Stimulated activated naive B cell treated with anti-CD40 and anti-IgM and Interleukin-4, amounts not matched to agents 10 μg/mL and 1 μg/mL and 100 μg/mL, for 72 hours (primary cell): Measurements from ENCODE around the gene DPP10.

Source experiments
- ATAC-seq, 2 donors: fragments of 150-1000 bp; cut with Tn5 transposase; replicated peaks; 2 replicates each; pipeline ENCODE4 v1.10.0; 2021; ENCODE audit warnings: moderate library complexity in 1 of 2
- DNase-seq: peaks from one replicate; pipeline ENCODE4 v3.0.0; 2021
- H3K27ac Mint-ChIP-seq: one replicate; pipeline ENCODE4 v1.8.0; 2022; ENCODE audit warnings: mild to moderate bottlenecking, mixed read lengths
- H3K27me3 Mint-ChIP-seq, 2 donors: one replicate each; pipeline ENCODE4 v1.8.0; 2022; ENCODE audit warnings: mixed read lengths in 2 of 2
- H3K36me3 Mint-ChIP-seq, 2 donors: one replicate each; pipeline ENCODE4 v1.8.0; 2022; ENCODE audit warnings: mixed read lengths in 2 of 2, mild to moderate bottlenecking in 1 of 2
- H3K4me1 Mint-ChIP-seq, 2 donors: one replicate each; pipeline ENCODE4 v1.8.0; 2022; ENCODE audit warnings: mixed read lengths in 2 of 2, mild to moderate bottlenecking in 1 of 2
- H3K4me3 Mint-ChIP-seq, 2 donors: one replicate each; pipeline ENCODE4 v1.8.0; 2022; ENCODE audit warnings: mild to moderate bottlenecking in 2 of 2, mixed read lengths in 2 of 2, moderate library complexity in 1 of 2
- H3K9me3 Mint-ChIP-seq, 2 donors: one replicate each; pipeline ENCODE4 v1.8.0; 2022; ENCODE audit warnings: mixed read lengths in 2 of 2, mild to moderate bottlenecking in 1 of 2

Gene DPP10

GRCh38 chr2:115520727-115521126 lies 1078.3 kb downstream of the DPP10 start:
- H3K36me3 Mint-ChIP-seq, result no peaks in the 10 kb centered on the region
- DNase-seq (no peak), ATAC-seq (no peak)
- H3K27me3 Mint-ChIP-seq, result no peaks in the 10 kb centered on the region
- H3K4me1 Mint-ChIP-seq, result no peaks in the 10 kb centered on the region
- peaks cover 0 to 4% of the 10 kb centered on the region in 2 donors for H3K9me3 Mint-ChIP-seq
- H3K4me3 Mint-ChIP-seq, result no peak overlapping the region
- H3K27ac Mint-ChIP-seq, result no peak overlapping the region

- DNase-seq (no peak), ATAC-seq (no peak)
- no peaks in the 10 kb centered on the region for H3K36me3 Mint-ChIP-seq
- H3K4me1 Mint-ChIP-seq, result no peaks in the 10 kb centered on the region
- H3K4me3 Mint-ChIP-seq, result no peak overlapping the region
- H3K9me3 Mint-ChIP-seq, result peaks cover 0 to 4% of the 10 kb centered on the region in 2 donors
- H3K27ac Mint-ChIP-seq, result no peak overlapping the region
- no peaks in the 10 kb centered on the region for H3K27me3 Mint-ChIP-seq
Measured at GRCh38 chr2:115524452-115524851, 1082.0 kb downstream of the DPP10 start.

GRCh38 chr2:115529627-115530026 lies 1087.2 kb downstream of the DPP10 start:
- Mint-ChIP-seq H3K4me1 (no peaks in the 10 kb centered on the region), H3K27ac (no peak overlapping the region), H3K9me3 (no peaks in the 10 kb centered on the region), H3K4me3 (no peak overlapping the region), H3K27me3 (no peaks in the 10 kb centered on the region), H3K36me3 (no peaks in the 10 kb centered on the region)
- DNase-seq (no peak), ATAC-seq (no peak)

GRCh38 chr2:115533081-115533480 lies 1090.6 kb downstream of the DPP10 start:
- no peak overlapping the region for H3K27ac Mint-ChIP-seq
- H3K27me3 Mint-ChIP-seq, result no peaks in the 10 kb centered on the region
- no peaks in the 10 kb centered on the region for H3K9me3 Mint-ChIP-seq
- H3K36me3 Mint-ChIP-seq, result no peaks in the 10 kb centered on the region
- no peaks in the 10 kb centered on the region for H3K4me1 Mint-ChIP-seq
- ATAC-seq (no peak), DNase-seq (no peak)
- no peak overlapping the region for H3K4me3 Mint-ChIP-seq

GRCh38 chr2:115541814-115542213 lies 1099.4 kb downstream of the DPP10 start:
- Mint-ChIP-seq H3K4me3 (no peak overlapping the region), H3K4me1 (no peaks in the 10 kb centered on the region), H3K27me3 (no peaks in the 10 kb centered on the region), H3K9me3 (peaks cover 5% of the 10 kb centered on the region in 2 donors), H3K36me3 (no peaks in the 10 kb centered on the region), H3K27ac (no peak overlapping the region)
- no peak for ATAC-seq
- DNase-seq, result no peak

GRCh38 chr2:115542331-115542730 lies 1099.9 kb downstream of the DPP10 start:
- no peak for ATAC-seq
- H3K4me1 Mint-ChIP-seq, result no peaks in the 10 kb centered on the region
- no peak for DNase-seq
- no peak overlapping the region for H3K27ac Mint-ChIP-seq
- H3K4me3 Mint-ChIP-seq, result no peak overlapping the region
- peaks cover 5 to 6% of the 10 kb centered on the region in 2 donors for H3K9me3 Mint-ChIP-seq
- H3K27me3 Mint-ChIP-seq, result no peaks in the 10 kb centered on the region
- H3K36me3 Mint-ChIP-seq, result no peaks in the 10 kb centered on the region

GRCh38 chr2:115543024-115543423 lies 1100.6 kb downstream of the DPP10 start:
- no peak overlapping the region for H3K27ac Mint-ChIP-seq
- no peaks in the 10 kb centered on the region for H3K27me3 Mint-ChIP-seq
- peaks cover 5 to 6% of the 10 kb centered on the region in 2 donors for H3K9me3 Mint-ChIP-seq
- no peak for ATAC-seq
- H3K36me3 Mint-ChIP-seq, result no peaks in the 10 kb centered on the region
- H3K4me1 Mint-ChIP-seq, result no peaks in the 10 kb centered on the region
- DNase-seq, result no peak
- no peak overlapping the region for H3K4me3 Mint-ChIP-seq

GRCh38 chr2:115543461-115543860 lies 1101.0 kb downstream of the DPP10 start:
- DNase-seq (no peak), ATAC-seq (no peak)
- H3K36me3 Mint-ChIP-seq, result no peaks in the 10 kb centered on the region
- no peak overlapping the region for H3K4me3 Mint-ChIP-seq
- H3K4me1 Mint-ChIP-seq, result no peaks in the 10 kb centered on the region
- H3K27me3 Mint-ChIP-seq, result no peaks in the 10 kb centered on the region
- H3K9me3 Mint-ChIP-seq, result peaks cover 5 to 6% of the 10 kb centered on the region in 2 donors
- no peak overlapping the region for H3K27ac Mint-ChIP-seq

- H3K27me3 Mint-ChIP-seq, result no peaks in the 10 kb centered on the region
- no peaks in the 10 kb centered on the region for H3K4me1 Mint-ChIP-seq
- H3K9me3 Mint-ChIP-seq, result peaks cover 6 to 8% of the 10 kb centered on the region in 2 donors
- ATAC-seq, result no peak
- no peaks in the 10 kb centered on the region for H3K36me3 Mint-ChIP-seq
- no peak overlapping the region for H3K4me3 Mint-ChIP-seq
- H3K27ac Mint-ChIP-seq, result no peak overlapping the region
- DNase-seq, result no peak
Measured at GRCh38 chr2:115549611-115550130, 1107.2 kb downstream of the DPP10 start.

GRCh38 chr2:115552726-115553125 lies 1110.3 kb downstream of the DPP10 start:
- H3K9me3 Mint-ChIP-seq, result peaks cover 6 to 9% of the 10 kb centered on the region in 2 donors
- ATAC-seq (no peak), DNase-seq (no peak)
- H3K4me1 Mint-ChIP-seq, result no peaks in the 10 kb centered on the region
- H3K4me3 Mint-ChIP-seq, result no peak overlapping the region
- H3K27me3 Mint-ChIP-seq, result no peaks in the 10 kb centered on the region
- H3K36me3 Mint-ChIP-seq, result no peaks in the 10 kb centered on the region
- H3K27ac Mint-ChIP-seq, result no peak overlapping the region

- H3K4me1 Mint-ChIP-seq, result no peaks in the 10 kb centered on the region
- DNase-seq, result no peak
- H3K4me3 Mint-ChIP-seq, result no peak overlapping the region
- ATAC-seq, result no peak
- no peak overlapping the region for H3K27ac Mint-ChIP-seq
- H3K27me3 Mint-ChIP-seq, result no peaks in the 10 kb centered on the region
- H3K36me3 Mint-ChIP-seq, result no peaks in the 10 kb centered on the region
- H3K9me3 Mint-ChIP-seq, result peaks cover 6 to 9% of the 10 kb centered on the region in 2 donors
Measured at GRCh38 chr2:115554153-115554552, 1111.7 kb downstream of the DPP10 start.

GRCh38 chr2:115558725-115559124 lies 1116.3 kb downstream of the DPP10 start:
- DNase-seq (no peak), ATAC-seq (no peak)
- peaks cover 5 to 12% of the 10 kb centered on the region in 2 donors for H3K9me3 Mint-ChIP-seq
- no peak overlapping the region for H3K27ac Mint-ChIP-seq
- H3K4me1 Mint-ChIP-seq, result no peaks in the 10 kb centered on the region
- no peaks in the 10 kb centered on the region for H3K27me3 Mint-ChIP-seq
- H3K4me3 Mint-ChIP-seq, result no peak overlapping the region
- H3K36me3 Mint-ChIP-seq, result no peaks in the 10 kb centered on the region

GRCh38 chr2:115560666-115561065 lies 1118.2 kb downstream of the DPP10 start:
- Mint-ChIP-seq H3K4me3 (no peak overlapping the region), H3K27ac (no peak overlapping the region), H3K36me3 (peaks cover 0 to 1% of the 10 kb centered on the region in 2 donors), H3K27me3 (no peaks in the 10 kb centered on the region), H3K9me3 (peaks cover 4 to 12% of the 10 kb centered on the region in 2 donors), H3K4me1 (no peaks in the 10 kb centered on the region)
- DNase-seq (no peak), ATAC-seq (no peak)

GRCh38 chr2:115568643-115569042 lies 1126.2 kb downstream of the DPP10 start:
- no peak overlapping the region for H3K4me3 Mint-ChIP-seq
- no peak for DNase-seq
- no peak overlapping the region for H3K27ac Mint-ChIP-seq
- H3K9me3 Mint-ChIP-seq, result peaks cover under 1 to 6% of the 10 kb centered on the region in 2 donors
- H3K4me1 Mint-ChIP-seq, result no peaks in the 10 kb centered on the region
- no peaks in the 10 kb centered on the region for H3K27me3 Mint-ChIP-seq
- ATAC-seq, result no peak
- H3K36me3 Mint-ChIP-seq, result peaks cover 0 to 1% of the 10 kb centered on the region in 2 donors

GRCh38 chr2:115569547-115569946 lies 1127.1 kb downstream of the DPP10 start:
- Mint-ChIP-seq H3K4me3 (no peak overlapping the region), H3K9me3 (peaks cover 9% of the 10 kb centered on the region in 2 donors), H3K27me3 (no peaks in the 10 kb centered on the region), H3K4me1 (no peaks in the 10 kb centered on the region), H3K27ac (no peak overlapping the region), H3K36me3 (peaks cover 0 to 1% of the 10 kb centered on the region in 2 donors)
- no peak for ATAC-seq
- DNase-seq, result no peak

GRCh38 chr2:115572746-115573145 lies 1130.3 kb downstream of the DPP10 start:
- no peak overlapping the region for H3K27ac Mint-ChIP-seq
- H3K36me3 Mint-ChIP-seq, result no peaks in the 10 kb centered on the region
- peaks cover 8 to 9% of the 10 kb centered on the region in 2 donors for H3K9me3 Mint-ChIP-seq
- no peaks in the 10 kb centered on the region for H3K4me1 Mint-ChIP-seq
- H3K27me3 Mint-ChIP-seq, result no peaks in the 10 kb centered on the region
- DNase-seq (no peak), ATAC-seq (no peak)
- H3K4me3 Mint-ChIP-seq, result no peak overlapping the region
